HEK293 (cell line): ENCODE data around the gene HECTD4.

ENCODE experiments used
- AEBP2 ChIP-seq: fragments of 450-650 bp; formaldehyde crosslinking; IDR thresholded peaks from 2 replicates; pipeline ENCODE4 v1.5.1; 2016; ENCODE audit warnings: missing biosample characterization, missing genetic modification characterization, borderline replicate concordance
- GFI1B ChIP-seq: fragments of 450-650 bp; formaldehyde crosslinking; IDR thresholded peaks from 2 replicates; pipeline ENCODE4 v1.5.1; 2016; ENCODE audit warnings: missing biosample characterization, missing genetic modification characterization
- HIC1 ChIP-seq: fragments of 450-650 bp; formaldehyde crosslinking; IDR thresholded peaks from 2 replicates; pipeline ENCODE4 v1.5.1; 2016; ENCODE audit warnings: missing biosample characterization, missing genetic modification characterization
- HOXA7 ChIP-seq: sonication (generic); formaldehyde crosslinking; IDR thresholded peaks from 2 replicates; pipeline ENCODE4 v1.8.1; 2022; ENCODE audit warnings: missing genetic modification reagents, borderline replicate concordance
- KLF1 ChIP-seq: fragments of 450-650 bp; formaldehyde crosslinking; IDR thresholded peaks from 2 replicates; pipeline ENCODE4 v1.5.1; 2016; ENCODE audit warnings: missing biosample characterization, missing genetic modification characterization
- MZF1 ChIP-seq: fragments of 450-650 bp; formaldehyde crosslinking; IDR thresholded peaks from 2 replicates; pipeline ENCODE4 v1.5.1; 2017; ENCODE audit warnings: missing biosample characterization, missing genetic modification characterization, borderline replicate concordance
- TCF7L2 ChIP-seq: IDR thresholded peaks from 2 replicates; pipeline ENCODE4 v1.6.1; 2011; ENCODE audit warnings: low read depth, mild to moderate bottlenecking, inconsistent platforms, low read length, moderate library complexity, borderline replicate concordance
- ZBTB7A ChIP-seq: fragments of 450-650 bp; formaldehyde crosslinking; IDR thresholded peaks from 2 replicates; pipeline ENCODE4 v1.5.1; 2016; ENCODE audit warnings: low read depth, missing biosample characterization, missing genetic modification characterization
- ZFP3 ChIP-seq: fragments of 450-650 bp; formaldehyde crosslinking; IDR thresholded peaks from 2 replicates; pipeline ENCODE4 v1.5.1; 2016; ENCODE audit warnings: low read depth, missing biosample characterization, missing genetic modification characterization
- ZNF184 ChIP-seq: fragments of 450-650 bp; IDR thresholded peaks from 2 replicates; pipeline ENCODE4 v1.5.1; 2018; ENCODE audit warnings: missing biosample characterization, mild to moderate bottlenecking, missing genetic modification characterization
- ZNF266 ChIP-seq: fragments of 450-650 bp; formaldehyde crosslinking; IDR thresholded peaks from 2 replicates; pipeline ENCODE4 v1.5.1; 2016; ENCODE audit warnings: missing biosample characterization, missing genetic modification characterization, low read depth
- ZNF350 ChIP-seq: fragments of 450-650 bp; formaldehyde crosslinking; IDR thresholded peaks from 2 replicates; pipeline ENCODE4 v1.5.0; 2017; ENCODE audit warnings: missing biosample characterization, mild to moderate bottlenecking, missing genetic modification characterization
- ZNF449 ChIP-seq: fragments of 450-650 bp; formaldehyde crosslinking; IDR thresholded peaks from 2 replicates; pipeline ENCODE4 v1.5.1; 2017; ENCODE audit warnings: missing biosample characterization, mild to moderate bottlenecking, missing genetic modification characterization, moderate library complexity
- ZNF488 ChIP-seq: fragments of 450-650 bp; formaldehyde crosslinking; IDR thresholded peaks from 2 replicates; pipeline ENCODE4 v1.5.1; 2016; ENCODE audit warnings: missing biosample characterization, missing genetic modification characterization
- ZNF501 ChIP-seq: fragments of 450-650 bp; formaldehyde crosslinking; IDR thresholded peaks from 2 replicates; pipeline ENCODE4 v1.5.1; 2016; ENCODE audit warnings: missing biosample characterization, missing genetic modification characterization
- ZNF558 ChIP-seq: fragments of 450-650 bp; formaldehyde crosslinking; IDR thresholded peaks from 2 replicates; pipeline ENCODE4 v1.5.1; 2016; ENCODE audit warnings: missing biosample characterization, missing genetic modification characterization
- ZNF571 ChIP-seq: fragments of 450-650 bp; formaldehyde crosslinking; IDR thresholded peaks from 2 replicates; pipeline ENCODE4 v1.5.0; 2017; ENCODE audit warnings: missing biosample characterization, missing genetic modification characterization
- ZNF610 ChIP-seq: fragments of 450-650 bp; formaldehyde crosslinking; IDR thresholded peaks from 2 replicates; pipeline ENCODE4 v1.5.1; 2016; ENCODE audit warnings: missing biosample characterization, missing genetic modification characterization, borderline replicate concordance
- ZNF626 ChIP-seq: fragments of 450-650 bp; sonication (Bioruptor Pico); formaldehyde crosslinking; IDR thresholded peaks from 2 replicates; pipeline ENCODE4 v1.5.1; 2018; ENCODE audit warnings: missing biosample characterization, missing genetic modification characterization, inconsistent platforms
- ZNF76 ChIP-seq: fragments of 450-650 bp; formaldehyde crosslinking; IDR thresholded peaks from 2 replicates; pipeline ENCODE4; 2016; ENCODE audit warnings: low read depth, missing biosample characterization, missing genetic modification characterization, borderline replicate concordance
- ZSCAN5A ChIP-seq: fragments of 450-650 bp; formaldehyde crosslinking; IDR thresholded peaks from 2 replicates; pipeline ENCODE4 v1.5.1; 2016; ENCODE audit warnings: missing biosample characterization, missing genetic modification characterization
- TF ChIP-seq, protein P1 (sequence below): fragments of 450-650 bp; formaldehyde crosslinking; IDR thresholded peaks from 2 replicates; pipeline ENCODE4 v1.5.1; 2016; ENCODE audit warnings: missing biosample characterization, missing genetic modification characterization
- TF ChIP-seq, protein P2 (sequence below): fragments of 450-650 bp; formaldehyde crosslinking; IDR thresholded peaks from 2 replicates; pipeline ENCODE4 v1.5.1; 2016; ENCODE audit warnings: missing biosample characterization, missing genetic modification characterization
- TF ChIP-seq, protein P3 (sequence below): fragments of 450-650 bp; formaldehyde crosslinking; IDR thresholded peaks from 2 replicates; pipeline ENCODE4 v1.5.1; 2016; ENCODE audit warnings: missing biosample characterization, missing genetic modification characterization

The HECTD4 gene

GRCh38 chr12:112125250-112125999 lies 256.8 kb downstream of the HECTD4 start, which contains the start of gene TRAFD1 (continued):
- TF ChIP-seq, protein P1, sequence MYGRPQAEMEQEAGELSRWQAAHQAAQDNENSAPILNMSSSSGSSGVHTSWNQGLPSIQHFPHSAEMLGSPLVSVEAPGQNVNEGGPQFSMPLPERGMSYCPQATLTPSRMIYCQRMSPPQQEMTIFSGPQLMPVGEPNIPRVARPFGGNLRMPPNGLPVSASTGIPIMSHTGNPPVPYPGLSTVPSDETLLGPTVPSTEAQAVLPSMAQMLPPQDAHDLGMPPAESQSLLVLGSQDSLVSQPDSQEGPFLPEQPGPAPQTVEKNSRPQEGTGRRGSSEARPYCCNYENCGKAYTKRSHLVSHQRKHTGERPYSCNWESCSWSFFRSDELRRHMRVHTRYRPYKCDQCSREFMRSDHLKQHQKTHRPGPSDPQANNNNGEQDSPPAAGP (tag by site-specific recombination), result peak; percentile 33; the same call in 1 of the 2 replicates
- TF ChIP-seq ZNF350 (tag by site-specific recombination) (no peak), HOXA7 (CRISPR knock-in tag) (no peak), ZSCAN5A (peak; percentile 78), ZNF76 (no peak), ZNF266 (no peak), ZNF558 (no peak), AEBP2 (tag by site-specific recombination) (no peak), ZBTB7A (tag by site-specific recombination) (peak; percentile 28; the same call in 1 of the 2 replicates), ZNF501 (tag by site-specific recombination) (peak; percentile 96), ZNF571 (no peak), MZF1 (tag by site-specific recombination) (no peak), HIC1 (tag by site-specific recombination) (0 out of 2 replicates have a peak, but pooled peaks have one; percentile 39), TCF7L2 (no peak), ZNF626 (tag by site-specific recombination) (no peak), ZNF449 (tag by site-specific recombination) (no peak), GFI1B (tag by site-specific recombination) (no peak), ZFP3 (tag by site-specific recombination) (no peak), ZNF610 (no peak), ZNF184 (tag by site-specific recombination) (no peak), ZNF488 (tag by site-specific recombination) (no peak), KLF1 (tag by site-specific recombination) (peak; percentile 37; the same call in 1 of the 2 replicates)
- TF ChIP-seq, protein P2, sequence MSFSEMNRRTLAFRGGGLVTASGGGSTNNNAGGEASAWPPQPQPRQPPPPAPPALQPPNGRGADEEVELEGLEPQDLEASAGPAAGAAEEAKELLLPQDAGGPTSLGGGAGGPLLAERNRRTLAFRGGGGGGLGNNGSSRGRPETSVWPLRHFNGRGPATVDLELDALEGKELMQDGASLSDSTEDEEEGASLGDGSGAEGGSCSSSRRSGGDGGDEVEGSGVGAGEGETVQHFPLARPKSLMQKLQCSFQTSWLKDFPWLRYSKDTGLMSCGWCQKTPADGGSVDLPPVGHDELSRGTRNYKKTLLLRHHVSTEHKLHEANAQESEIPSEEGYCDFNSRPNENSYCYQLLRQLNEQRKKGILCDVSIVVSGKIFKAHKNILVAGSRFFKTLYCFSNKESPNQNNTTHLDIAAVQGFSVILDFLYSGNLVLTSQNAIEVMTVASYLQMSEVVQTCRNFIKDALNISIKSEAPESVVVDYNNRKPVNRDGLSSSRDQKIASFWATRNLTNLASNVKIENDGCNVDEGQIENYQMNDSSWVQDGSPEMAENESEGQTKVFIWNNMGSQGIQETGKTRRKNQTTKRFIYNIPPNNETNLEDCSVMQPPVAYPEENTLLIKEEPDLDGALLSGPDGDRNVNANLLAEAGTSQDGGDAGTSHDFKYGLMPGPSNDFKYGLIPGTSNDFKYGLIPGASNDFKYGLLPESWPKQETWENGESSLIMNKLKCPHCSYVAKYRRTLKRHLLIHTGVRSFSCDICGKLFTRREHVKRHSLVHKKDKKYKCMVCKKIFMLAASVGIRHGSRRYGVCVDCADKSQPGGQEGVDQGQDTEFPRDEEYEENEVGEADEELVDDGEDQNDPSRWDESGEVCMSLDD, result 0 out of 2 replicates have a peak, but pooled peaks have one; percentile 28
- TF ChIP-seq, protein P3, sequence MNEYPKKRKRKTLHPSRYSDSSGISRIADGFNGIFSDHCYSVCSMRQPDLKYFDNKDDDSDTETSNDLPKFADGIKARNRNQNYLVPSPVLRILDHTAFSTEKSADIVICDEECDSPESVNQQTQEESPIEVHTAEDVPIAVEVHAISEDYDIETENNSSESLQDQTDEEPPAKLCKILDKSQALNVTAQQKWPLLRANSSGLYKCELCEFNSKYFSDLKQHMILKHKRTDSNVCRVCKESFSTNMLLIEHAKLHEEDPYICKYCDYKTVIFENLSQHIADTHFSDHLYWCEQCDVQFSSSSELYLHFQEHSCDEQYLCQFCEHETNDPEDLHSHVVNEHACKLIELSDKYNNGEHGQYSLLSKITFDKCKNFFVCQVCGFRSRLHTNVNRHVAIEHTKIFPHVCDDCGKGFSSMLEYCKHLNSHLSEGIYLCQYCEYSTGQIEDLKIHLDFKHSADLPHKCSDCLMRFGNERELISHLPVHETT (tag by site-specific recombination), result peak; percentile 35; the same call in 1 of the 2 replicates
